GM12801 (cell line): ENCODE measurements around the gene EFCAB10.

Source experiments
- TF ChIP-seq, protein P1 (sequence below): IDR thresholded peaks from one replicate; pipeline ENCODE4 v1.5.1; 2011; ENCODE audit warnings: control low read depth; ENCODE audit not compliant: insufficient read length; ENCODE audit errors: extremely low read depth

Gene EFCAB10

DNA sequence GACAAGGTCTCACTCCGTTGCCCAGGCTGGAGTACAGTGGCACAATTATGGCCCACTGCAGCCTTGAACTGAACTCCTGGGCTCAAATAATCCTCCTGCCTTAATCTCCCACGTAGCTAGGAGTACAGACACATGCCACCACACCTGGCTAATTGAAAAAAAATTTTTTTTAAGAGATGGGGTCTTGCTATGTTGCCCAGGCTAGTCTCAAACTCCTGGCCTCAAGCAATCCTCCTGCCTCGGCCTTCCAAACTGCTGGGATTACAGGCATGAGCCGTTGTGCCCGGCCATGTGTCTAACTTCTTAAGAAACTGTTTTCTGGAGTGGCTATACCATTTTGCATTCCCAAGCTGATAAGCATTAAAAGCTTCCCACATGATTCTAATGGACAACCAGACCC is 9.5 kb upstream of the EFCAB10 start:
- TF ChIP-seq, protein P1, sequence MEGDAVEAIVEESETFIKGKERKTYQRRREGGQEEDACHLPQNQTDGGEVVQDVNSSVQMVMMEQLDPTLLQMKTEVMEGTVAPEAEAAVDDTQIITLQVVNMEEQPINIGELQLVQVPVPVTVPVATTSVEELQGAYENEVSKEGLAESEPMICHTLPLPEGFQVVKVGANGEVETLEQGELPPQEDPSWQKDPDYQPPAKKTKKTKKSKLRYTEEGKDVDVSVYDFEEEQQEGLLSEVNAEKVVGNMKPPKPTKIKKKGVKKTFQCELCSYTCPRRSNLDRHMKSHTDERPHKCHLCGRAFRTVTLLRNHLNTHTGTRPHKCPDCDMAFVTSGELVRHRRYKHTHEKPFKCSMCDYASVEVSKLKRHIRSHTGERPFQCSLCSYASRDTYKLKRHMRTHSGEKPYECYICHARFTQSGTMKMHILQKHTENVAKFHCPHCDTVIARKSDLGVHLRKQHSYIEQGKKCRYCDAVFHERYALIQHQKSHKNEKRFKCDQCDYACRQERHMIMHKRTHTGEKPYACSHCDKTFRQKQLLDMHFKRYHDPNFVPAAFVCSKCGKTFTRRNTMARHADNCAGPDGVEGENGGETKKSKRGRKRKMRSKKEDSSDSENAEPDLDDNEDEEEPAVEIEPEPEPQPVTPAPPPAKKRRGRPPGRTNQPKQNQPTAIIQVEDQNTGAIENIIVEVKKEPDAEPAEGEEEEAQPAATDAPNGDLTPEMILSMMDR, result no peak

DNA sequence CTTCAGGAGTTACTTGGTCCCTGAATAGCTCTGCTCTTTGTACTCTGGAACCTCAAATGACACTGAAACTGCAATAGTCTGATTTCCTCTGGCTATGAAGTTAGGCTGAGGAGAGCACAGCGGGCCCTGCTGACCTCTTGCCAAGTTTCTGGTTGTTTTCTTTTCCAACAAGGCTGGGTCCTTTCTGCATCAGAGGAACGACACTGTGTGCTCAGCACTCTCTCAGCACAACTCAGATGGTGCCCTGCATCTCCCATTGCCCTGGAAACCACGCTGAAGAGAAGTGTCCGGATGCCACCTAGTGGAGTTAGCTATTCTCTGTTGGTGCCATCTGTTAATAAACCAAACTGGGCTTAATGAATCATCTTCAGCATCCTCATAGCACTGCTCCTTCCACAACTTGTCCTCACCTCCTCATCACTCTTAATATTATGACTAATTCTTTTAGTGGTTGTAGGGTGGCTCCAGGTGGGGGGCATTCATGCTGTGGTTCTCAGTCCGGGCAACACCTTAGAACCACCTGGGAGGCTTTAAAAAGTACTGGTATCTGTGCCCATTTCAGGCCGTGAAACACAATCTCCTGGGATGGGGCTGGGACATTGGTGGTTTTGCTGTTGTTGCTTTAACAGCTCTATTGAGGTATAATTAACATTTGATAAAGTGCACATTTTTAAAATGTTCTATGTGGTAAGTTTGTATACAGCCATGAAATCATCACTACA is 8.2 kb upstream of the EFCAB10 start:
- TF ChIP-seq, protein P1, result no peak

DNA sequence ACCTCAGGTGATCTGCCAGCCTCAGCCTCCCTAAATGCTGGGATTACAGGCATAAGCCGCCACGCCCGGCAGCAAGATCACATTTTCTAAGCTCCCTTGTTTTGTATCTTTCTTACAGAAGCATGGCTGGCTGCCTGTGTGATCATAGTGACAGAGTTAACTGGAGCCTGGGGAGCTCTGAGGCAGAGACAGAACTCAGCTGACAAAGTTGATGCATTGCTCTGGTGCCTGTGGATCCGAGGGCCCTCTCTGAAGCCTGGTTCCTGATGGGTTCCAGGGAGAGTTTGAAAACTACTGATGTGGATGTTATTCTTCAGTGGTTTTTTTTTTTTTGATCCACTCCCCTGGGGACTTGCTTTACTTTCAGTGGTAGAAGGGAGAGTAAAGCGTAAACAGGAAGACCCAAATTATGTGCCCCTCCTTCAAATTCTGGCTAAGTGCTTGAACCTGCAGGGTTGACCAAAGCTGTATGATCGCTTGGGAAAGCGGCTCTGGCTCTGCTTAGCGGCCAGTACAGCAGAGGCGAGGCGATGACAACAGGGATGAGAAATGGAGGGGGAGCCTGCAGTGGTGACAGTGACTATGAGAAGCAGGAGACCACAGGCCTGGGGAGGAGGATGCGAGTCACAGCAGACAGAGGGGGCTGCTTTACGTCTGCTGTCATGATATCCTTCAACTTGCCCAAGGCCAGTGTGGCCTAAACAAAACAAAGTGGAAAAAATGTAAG is 6.8 kb upstream of the EFCAB10 start:
- TF ChIP-seq, protein P1, result no peak

DNA sequence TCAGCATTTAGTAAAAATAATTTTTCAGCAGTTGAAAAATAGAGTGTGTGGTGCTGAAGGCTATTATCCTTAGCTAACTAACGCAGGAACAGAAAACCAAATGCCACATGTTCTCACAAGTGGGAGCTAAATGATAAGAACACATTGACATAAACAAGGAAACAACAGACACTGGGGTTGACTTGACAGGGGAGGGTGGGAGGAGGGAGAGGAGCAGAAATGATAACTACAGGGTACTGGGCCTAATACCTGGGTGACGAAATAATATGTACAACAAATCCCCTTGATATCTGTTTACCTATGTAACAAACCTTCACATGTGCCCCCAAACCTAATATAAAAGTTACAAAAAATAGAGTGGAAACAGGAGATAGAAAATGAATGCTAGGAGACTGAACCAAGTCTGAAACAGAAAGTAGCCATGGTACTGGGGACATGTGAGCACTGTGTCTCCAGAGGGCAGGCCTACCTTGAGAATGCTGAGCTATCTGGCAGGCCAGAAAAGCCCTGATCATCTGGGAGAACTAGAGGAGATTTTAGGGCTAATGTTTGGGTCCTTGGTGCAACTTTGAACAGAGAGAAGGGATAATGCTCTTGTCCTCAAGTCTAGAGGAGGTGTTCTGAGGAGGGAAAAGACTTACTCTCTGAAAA is 4.7 kb upstream of the EFCAB10 start:
- TF ChIP-seq, protein P1, result no peak

DNA sequence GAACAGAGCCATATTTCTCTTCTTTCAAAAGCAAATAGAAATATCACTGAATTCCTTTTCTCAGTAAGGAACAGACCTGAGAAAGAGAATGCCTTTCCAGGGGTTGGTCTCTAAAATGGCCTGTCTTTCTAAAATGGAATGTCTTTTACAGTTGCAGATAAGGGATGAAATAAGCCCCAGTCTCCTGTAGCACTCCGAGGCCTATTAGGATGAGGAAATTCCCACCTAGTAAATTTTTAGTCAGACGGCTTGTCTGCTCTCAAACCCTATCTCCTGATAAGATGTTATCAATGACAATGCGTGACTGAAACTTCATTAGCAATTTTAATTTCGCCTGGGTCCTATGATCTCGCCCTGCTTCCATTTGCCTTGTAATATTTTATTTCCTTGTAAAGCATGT is 2.9 kb upstream of the EFCAB10 start:
- TF ChIP-seq, protein P1, result no peak

DNA sequence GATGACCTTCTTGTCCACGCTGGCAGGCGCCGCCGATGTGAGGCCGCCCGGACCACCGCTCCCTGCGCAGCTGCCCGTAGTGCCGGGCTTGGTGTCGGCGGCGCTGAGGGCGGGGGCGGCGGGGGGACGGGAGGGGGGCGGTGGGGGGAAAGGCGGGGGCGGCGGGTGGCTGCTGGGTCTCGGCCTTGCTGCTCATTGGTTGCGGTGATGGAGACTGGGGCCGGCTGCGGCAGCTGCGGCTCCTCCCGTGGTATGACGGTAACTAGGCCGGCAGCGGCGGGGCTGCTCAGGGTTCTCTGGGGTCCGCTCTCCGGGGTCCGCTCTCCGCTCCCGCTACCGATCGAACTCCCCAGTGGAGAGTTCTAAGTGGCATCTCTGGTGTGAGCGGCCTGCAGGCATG is 1.8 kb upstream of the EFCAB10 start:
- TF ChIP-seq, protein P1, result no peak

DNA sequence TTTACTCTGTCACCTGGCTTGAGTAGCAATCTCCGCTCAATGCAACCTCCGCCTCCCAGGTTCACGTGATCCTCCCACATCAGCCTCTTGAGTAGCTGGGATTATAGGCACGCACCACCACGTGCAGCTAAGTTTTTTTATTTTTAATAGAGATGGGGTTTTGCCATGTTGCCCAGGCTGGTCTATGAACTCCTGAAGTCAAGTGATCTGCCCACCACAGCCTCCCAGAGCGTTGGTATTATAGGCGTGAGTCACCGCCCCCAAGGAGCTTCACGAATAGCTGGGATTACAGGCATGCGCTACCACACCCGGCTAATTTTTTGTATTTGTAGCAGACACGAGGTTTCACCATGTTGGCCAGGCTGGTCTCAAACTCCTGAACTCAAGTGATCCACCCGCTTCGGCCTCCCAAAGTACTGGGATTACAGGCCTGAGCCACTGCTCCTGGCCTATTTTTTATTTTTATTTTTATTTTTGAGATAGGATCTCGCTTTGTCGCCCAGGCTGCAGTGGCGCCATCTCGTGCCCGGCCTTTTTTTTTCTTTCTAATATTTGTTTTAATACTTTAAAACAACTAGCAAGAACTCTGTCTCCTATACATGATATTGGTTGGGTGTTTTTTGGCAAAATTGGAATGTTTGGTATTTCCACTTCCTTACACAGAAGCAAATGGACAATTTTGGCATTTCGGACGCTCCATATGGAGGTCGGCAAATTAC is 1.1 kb downstream of the EFCAB10 start:
- TF ChIP-seq, protein P1, result no peak
